ENCODE results near the gene GABRA1.

Gene GABRA1

GRCh38 chr5:161847941-161848391 lies at the start of gene GABRA1:
Gene GABRA1, plus strand, starts transcription at chr5:161848120. Its CDS starts 2,691 bp downstream, at chr5:161850811.
- DNase-seq = peak in 21 of 56 donors; percentile 4 to 61 (median 25)

- no peak for DNase-seq
Measured at GRCh38 chr5:161799316-161799715, 48.6 kb upstream of the GABRA1 start.

GRCh38 chr5:161804263-161804662 lies 43.7 kb upstream of the GABRA1 start:
- no peak for DNase-seq

- DNase-seq = peak in 1 of 56 donors; percentile 9
Measured at GRCh38 chr5:161846746-161847145, 1.2 kb upstream of the GABRA1 start.

GRCh38 chr5:161847447-161847846 lies 473 bp upstream of the GABRA1 start:
- DNase-seq = peak in 14 of 56 donors; percentile 6 to 46 (median 21)

- DNase-seq = peak in 1 of 56 donors; percentile 5
Measured at GRCh38 chr5:161850491-161850890, 2.6 kb downstream of the GABRA1 start.

GRCh38 chr5:161851691-161852299 lies 3.9 kb downstream of the GABRA1 start:
- no peak for DNase-seq

GRCh38 chr5:161857358-161857757 lies 9.4 kb downstream of the GABRA1 start:
- DNase-seq = no peak

GRCh38 chr5:161863259-161863658 lies 15.3 kb downstream of the GABRA1 start:
- no peak for DNase-seq

GRCh38 chr5:161863811-161864210 lies 15.9 kb downstream of the GABRA1 start:
- DNase-seq = no peak

- no peak for DNase-seq
Measured at GRCh38 chr5:161865510-161865909, 17.6 kb downstream of the GABRA1 start.

GRCh38 chr5:161889971-161890370 lies 42.1 kb downstream of the GABRA1 start:
- no peak for DNase-seq

GRCh38 chr5:161895514-161895913 lies 47.6 kb downstream of the GABRA1 start:
- no peak for DNase-seq

- no peak for DNase-seq
Measured at GRCh38 chr5:161897033-161897432, 49.1 kb downstream of the GABRA1 start.

- DNase-seq = no peak
Measured at GRCh38 chr5:161899590-161899989, 51.7 kb downstream of the GABRA1 start.

- no peak for DNase-seq
Measured at GRCh38 chr5:161900981-161901380, 53.1 kb downstream of the GABRA1 start.

GRCh38 chr5:161921781-161922180 lies 73.9 kb downstream of the GABRA1 start:
- DNase-seq = no peak

GRCh38 chr5:161924270-161924669 lies 76.3 kb downstream of the GABRA1 start:
- no peak for DNase-seq

GRCh38 chr5:161925960-161926359 lies 78.0 kb downstream of the GABRA1 start:
- no peak for DNase-seq

- DNase-seq = no peak
Measured at GRCh38 chr5:161934486-161934885, 86.6 kb downstream of the GABRA1 start.

GRCh38 chr5:161944974-161945373 lies 97.1 kb downstream of the GABRA1 start:
- no peak for DNase-seq

- no peak for DNase-seq
Measured at GRCh38 chr5:161946911-161947310, 99.0 kb downstream of the GABRA1 start.

All from nucleus accumbens (tissue), 56 donors.